ENCODE data around the gene FLNA. TPM values are rescaled to one million over a fixed set of nuclear protein-coding genes. Genes with fewer than 3 reads are reported as not detected.

FLNA gene
- total RNA-seq, 2 donors from 2014 or later: 1,074 to 1,251 TPM

DNA sequence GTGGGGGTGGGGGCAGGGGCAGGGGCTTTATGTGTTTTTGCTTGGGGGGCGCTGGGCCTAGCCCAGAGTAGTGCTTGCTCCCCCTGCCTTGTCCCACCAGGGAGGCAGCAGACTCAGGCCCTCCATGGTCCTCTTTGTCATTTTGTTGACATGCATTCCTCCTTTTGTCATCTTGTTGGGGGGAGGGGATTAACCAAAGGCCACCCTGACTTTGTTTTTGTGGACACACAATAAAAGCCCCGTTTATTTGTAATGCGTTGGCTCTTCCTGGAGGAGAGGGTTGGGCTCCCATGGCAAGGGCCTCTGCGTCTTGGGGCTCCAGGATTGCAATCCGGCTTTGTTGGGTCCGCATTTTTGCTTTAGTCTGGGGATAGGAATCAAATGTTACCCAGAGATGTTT is 6.8 kb upstream of the FLNA start:
- Mint-ChIP-seq H3K27me3 (ENCODE audit: insufficient read depth) (peaks cover 7% of the 10 kb centered on the region), H3K9me3 (peaks cover 53% of the 10 kb centered on the region), H3K36me3 (ENCODE audit: low read depth) (peaks cover 8% of the 10 kb centered on the region), H3K27ac (peak overlapping the region; percentile 44), H3K4me3 (peak overlapping the region; percentile 73), H3K4me1 (peaks cover 7% of the 10 kb centered on the region)
- Histone ChIP-seq H3K9ac (ENCODE audit: extremely low read depth, low read length, poor library complexity, severe bottlenecking) (no peak overlapping the region), H3K4me3 (ENCODE audit: low read length) (no peak overlapping the region), H3K36me3 (ENCODE audit: control insufficient read depth, insufficient read depth, low read length) (no peaks in the 10 kb centered on the region), H3K9me3 (ENCODE audit: control insufficient read depth, low read length) (no peaks in the 10 kb centered on the region), H3K4me1 (ENCODE audit: control insufficient read depth, insufficient read depth, low read length) (no peaks in the 10 kb centered on the region), H3K27ac (ENCODE audit: low read depth, low read length) (no peak overlapping the region), H3K27me3 (ENCODE audit: control insufficient read depth, insufficient read depth, low read length, poor library complexity, severe bottlenecking) (no peaks in the 10 kb centered on the region)
- DNase-seq: no peak
- WGBS, 2 experiments (ENCODE audit: insufficient coverage in 1 of 2, insufficient read length in 1 of 2): 75 to 80% methylated on average over 1 to 4 of the region's 6 CpGs
- TF ChIP-seq CTCF (conservative IDR thresholded peaks at IDR 0.05): no peak

- Mint-ChIP-seq H3K27ac (peak overlapping the region; percentile 90), H3K9me3 (peaks cover 55% of the 10 kb centered on the region), H3K36me3 (ENCODE audit: low read depth) (peaks cover 8% of the 10 kb centered on the region), H3K4me1 (peaks cover 7% of the 10 kb centered on the region), H3K4me3 (peak overlapping the region; percentile 73), H3K27me3 (ENCODE audit: insufficient read depth) (peaks cover 7% of the 10 kb centered on the region)
- peak overlapping the region; percentile 85 for H3K9ac ChIP-seq (ENCODE audit: extremely low read depth, low read length, poor library complexity, severe bottlenecking)
- no peak for DNase-seq
- H3K36me3 ChIP-seq (ENCODE audit: control insufficient read depth, insufficient read depth, low read length): no peaks in the 10 kb centered on the region
- no peaks in the 10 kb centered on the region for H3K9me3 ChIP-seq (ENCODE audit: control insufficient read depth, low read length)
- TF ChIP-seq CTCF (conservative IDR thresholded peaks at IDR 0.05): no peak
- WGBS, 2 experiments (ENCODE audit: insufficient coverage in 1 of 2, insufficient read length in 1 of 2): 77% methylated on average over 14 of the region's 14 CpGs; no CpG with 5 or more reads in 1 of the 2 experiments
- H3K27me3 ChIP-seq (ENCODE audit: control insufficient read depth, insufficient read depth, low read length, poor library complexity, severe bottlenecking): no peaks in the 10 kb centered on the region
- no peaks in the 10 kb centered on the region for H3K4me1 ChIP-seq (ENCODE audit: control insufficient read depth, insufficient read depth, low read length)
- H3K4me3 ChIP-seq (ENCODE audit: low read length): peak overlapping the region; percentile 86
- no peak overlapping the region for H3K27ac ChIP-seq (ENCODE audit: low read depth, low read length)
Measured at GRCh38 chrX:154380787-154381186, 6.4 kb upstream of the FLNA start.

DNA sequence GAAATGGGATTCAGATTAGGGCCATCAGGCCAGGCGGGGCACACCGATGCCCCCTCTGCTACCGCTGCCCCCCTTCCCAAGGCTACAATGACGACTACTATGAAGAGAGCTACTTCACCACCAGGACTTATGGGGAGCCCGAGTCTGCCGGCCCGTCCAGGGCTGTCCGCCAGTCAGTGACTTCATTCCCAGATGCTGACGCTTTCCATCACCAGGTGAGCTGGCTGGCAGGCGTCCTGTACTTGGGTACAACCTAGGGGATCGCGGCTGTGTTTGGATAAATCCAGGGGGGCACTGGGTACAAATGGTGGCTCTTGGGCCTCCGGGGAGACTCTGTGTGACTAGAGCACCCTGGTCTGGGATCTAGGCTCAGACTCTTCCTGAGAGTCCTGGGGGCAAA is 5.7 kb upstream of the FLNA start:
- Histone ChIP-seq H3K27me3 (ENCODE audit: control insufficient read depth, insufficient read depth, low read length, poor library complexity, severe bottlenecking) (no peaks in the 10 kb centered on the region), H3K9me3 (ENCODE audit: control insufficient read depth, low read length) (no peaks in the 10 kb centered on the region), H3K4me3 (ENCODE audit: low read length) (peak overlapping the region; percentile 86), H3K27ac (ENCODE audit: low read depth, low read length) (no peak overlapping the region), H3K36me3 (ENCODE audit: control insufficient read depth, insufficient read depth, low read length) (no peaks in the 10 kb centered on the region), H3K4me1 (ENCODE audit: control insufficient read depth, insufficient read depth, low read length) (no peaks in the 10 kb centered on the region), H3K9ac (ENCODE audit: extremely low read depth, low read length, poor library complexity, severe bottlenecking) (peak overlapping the region; percentile 85)
- H3K27me3 Mint-ChIP-seq (ENCODE audit: insufficient read depth): peaks cover 8% of the 10 kb centered on the region
- peaks cover 8% of the 10 kb centered on the region for H3K36me3 Mint-ChIP-seq (ENCODE audit: low read depth)
- peaks cover 58% of the 10 kb centered on the region for H3K9me3 Mint-ChIP-seq
- DNase-seq: no peak
- H3K4me1 Mint-ChIP-seq: peaks cover 7% of the 10 kb centered on the region
- 40% methylated on average over 13 of the region's 13 CpGs; no CpG with 5 or more reads in 1 of the 2 experiments for WGBS, 2 experiments (ENCODE audit: insufficient coverage in 1 of 2, insufficient read length in 1 of 2)
- TF ChIP-seq CTCF (conservative IDR thresholded peaks at IDR 0.05): no peak
- H3K27ac Mint-ChIP-seq: peak overlapping the region; percentile 90
- H3K4me3 Mint-ChIP-seq: peak overlapping the region; percentile 73
